Thoracic aorta (tissue), 2 donors: ENCODE measurements around the gene ANAPC10. TPM values are rescaled to one million over a fixed set of nuclear protein-coding genes. Genes with fewer than 3 reads are reported as not detected.
A peak's percentile ranks its signal among the peaks of the same experiment; 100 is the strongest.

Source experiments
- ATAC-seq: fragments of 150-250 bp; one replicate; pipeline ENCODE4 v1.8.0; 2017; ENCODE audit warnings: low read depth; ENCODE audit not compliant: insufficient number of reproducible peaks, low FRiP score
- DNase-seq: peaks from one replicate; pipeline ENCODE4 v3.0.0-alpha.2; 2020; ENCODE audit warnings: low spot score
- H3K27ac ChIP-seq, 2 donors: fragments of 200-600 bp; sonication (generic); 1 replicate in 1 of 2; 2 replicates in 1 of 2; pipeline ENCODE4 v1.5.1; 2016; ENCODE audit warnings: mild to moderate bottlenecking in 2 of 2, moderate library complexity in 2 of 2
- H3K27me3 ChIP-seq: fragments of 200-600 bp; sonication (generic); replicated peaks from 2 replicates; pipeline ENCODE4 v1.6.0; 2016; ENCODE audit warnings: mild to moderate bottlenecking; ENCODE audit not compliant: insufficient read depth
- H3K36me3 ChIP-seq: fragments of 200-600 bp; sonication (generic); one replicate; pipeline ENCODE4 v1.5.1; 2016
- H3K4me1 ChIP-seq, 2 donors: fragments of 200-600 bp; sonication (generic); 1 replicate in 1 of 2; 2 replicates in 1 of 2; pipeline versions ENCODE4 v1.5.1 to v1.6.0; 2016; ENCODE audit warnings: low read depth in 2 of 2, mild to moderate bottlenecking in 1 of 2; ENCODE audit not compliant: control insufficient read depth in 1 of 2
- H3K4me3 ChIP-seq: fragments of 200-600 bp; sonication (generic); 2 replicates; pipeline ENCODE4 v1.5.1; 2016; ENCODE audit warnings: mild to moderate bottlenecking
- H3K9me3 ChIP-seq: fragments of 200-600 bp; sonication (generic); 2 replicates; pipeline ENCODE4 v1.5.1; 2016
- CTCF ChIP-seq: fragments of 200-600 bp; sonication (generic); IDR thresholded peaks from one replicate; pipeline ENCODE4 v1.5.1; 2019; ENCODE audit warnings: antibody characterized with exemption
- total RNA-seq, 2 donors: library from RNA; depleted of rRNA; stranded (reverse); fragments of >200 nt; gene quantifications; one replicate each; pipeline versions ENCODE4 v1.1.0 to v1.2.3, GENCODE V29; 2016

ANAPC10 gene
- total RNA-seq, 2 donors from 2014 or later = 16.6 to 23.0 TPM

GRCh38 chr4:145075742-145076468 lies 22.1 kb downstream of the ANAPC10 start:
- no peak overlapping the region for H3K4me3 ChIP-seq
- no peaks in the 10 kb centered on the region for H3K9me3 ChIP-seq
- ATAC-seq = no peak
- no peaks in the 10 kb centered on the region for H3K4me1 ChIP-seq
- no peak overlapping the region for H3K27ac ChIP-seq
- H3K27me3 ChIP-seq = no peaks in the 10 kb centered on the region
- peaks cover 5% of the 10 kb centered on the region for H3K36me3 ChIP-seq
- TF ChIP-seq CTCF = no peak
- DNase-seq = no peak

- no peak for TF ChIP-seq CTCF
- Histone ChIP-seq H3K4me1 (no peaks in the 10 kb centered on the region), H3K27me3 (no peaks in the 10 kb centered on the region), H3K9me3 (no peaks in the 10 kb centered on the region), H3K4me3 (no peak overlapping the region), H3K36me3 (no peaks in the 10 kb centered on the region), H3K27ac (no peak overlapping the region)
- ATAC-seq = no peak
- no peak for DNase-seq
Observed at GRCh38 chr4:145071560-145071959, 26.4 kb downstream of the ANAPC10 start.

GRCh38 chr4:145069361-145069760 lies 28.6 kb downstream of the ANAPC10 start:
- Histone ChIP-seq H3K27ac (no peak overlapping the region), H3K4me1 (peaks cover 4 to 6% of the 10 kb centered on the region in 2 donors), H3K4me3 (no peak overlapping the region), H3K9me3 (no peaks in the 10 kb centered on the region), H3K36me3 (no peaks in the 10 kb centered on the region), H3K27me3 (no peaks in the 10 kb centered on the region)
- no peak for TF ChIP-seq CTCF
- ATAC-seq (no peak), DNase-seq (no peak)

GRCh38 chr4:145066063-145066501 lies 31.9 kb downstream of the ANAPC10 start:
- Histone ChIP-seq H3K27ac (no peak overlapping the region), H3K9me3 (no peaks in the 10 kb centered on the region), H3K27me3 (no peaks in the 10 kb centered on the region), H3K4me1 (peaks cover 4 to 6% of the 10 kb centered on the region in 2 donors), H3K36me3 (no peaks in the 10 kb centered on the region), H3K4me3 (no peak overlapping the region)
- no peak for TF ChIP-seq CTCF
- no peak for DNase-seq
- ATAC-seq = no peak

- Histone ChIP-seq H3K27me3 (no peaks in the 10 kb centered on the region), H3K4me3 (no peak overlapping the region), H3K27ac (no peak overlapping the region), H3K4me1 (peaks cover 4 to 6% of the 10 kb centered on the region in 2 donors), H3K9me3 (no peaks in the 10 kb centered on the region), H3K36me3 (no peaks in the 10 kb centered on the region)
- ATAC-seq (no peak), DNase-seq (no peak)
- TF ChIP-seq CTCF = peak; percentile 48
Observed at GRCh38 chr4:145061318-145061920, 36.6 kb downstream of the ANAPC10 start.
